Measurements from ENCODE around the gene QTRT2. TPM values are rescaled to one million over a fixed set of nuclear protein-coding genes. Genes with fewer than 3 reads are reported as not detected.

Gene QTRT2
- 27.1 and 56.9 TPM in 2 replicates for total RNA-seq (2014; rRNA removed; shearing (Covaris generic); ENCODE audit: low replicate concordance)

- Histone ChIP-seq H3K9me3 (ENCODE audit: low read length) (no peaks in the 10 kb centered on the region), H3K9ac (ENCODE audit: low read length) (peak within 1 kb of the TSS; percentile 78), H4K20me1 (ENCODE audit: insufficient read depth, low read depth, low read length) (no peaks in the 10 kb centered on the region), H3K4me3 (ENCODE audit: low read length) (peak within 1 kb of the TSS; percentile 91), H2AFZ (ENCODE audit: low read length) (peak within 1 kb of the TSS; percentile 69), H3K9me2 (replicated peaks; ENCODE audit: insufficient read depth, low read length) (no peaks in the 10 kb centered on the region), H3K36me3 (ENCODE audit: insufficient read depth, low read length) (peaks cover 11% of the 10 kb centered on the region; the same call in 1 of the 2 replicates), H3K79me2 (ENCODE audit: low read length) (peaks cover 48% of the 10 kb centered on the region), H3K27ac (ENCODE audit: low read length) (peak within 1 kb of the TSS; percentile 56), H3K4me1 (ENCODE audit: low read length) (peaks cover 35% of the 10 kb centered on the region), H3K27me3 (ENCODE audit: low read length) (no peaks in the 10 kb centered on the region), H3K4me2 (ENCODE audit: low read depth, low read length, poor library complexity, severe bottlenecking) (peak within 1 kb of the TSS; percentile 87)
- peak; percentile 100 for DNase-seq
These were observed at the start of gene QTRT2, which contains the start of gene CCDC191 for GRCh38 chr3:114056130-114057010. Gene QTRT2, plus strand, starts transcription at chr3:114056737. Its CDS starts 8,521 bp downstream, at chr3:114065258. Gene CCDC191, minus strand, starts transcription at chr3:114056526. Its CDS starts 60 bp downstream, at chr3:114056466.

- no peak for DNase-seq
- Histone ChIP-seq H4K20me1 (ENCODE audit: insufficient read depth, low read depth, low read length) (no peaks in the 10 kb centered on the region), H3K9me3 (ENCODE audit: low read length) (no peaks in the 10 kb centered on the region), H3K27me3 (ENCODE audit: low read length) (no peaks in the 10 kb centered on the region), H3K27ac (ENCODE audit: low read length) (no peak overlapping the region), H3K4me3 (ENCODE audit: low read length) (no peak overlapping the region), H3K9ac (ENCODE audit: low read length) (no peak overlapping the region), H3K36me3 (ENCODE audit: insufficient read depth, low read length) (no peaks in the 10 kb centered on the region), H3K4me2 (ENCODE audit: low read depth, low read length, poor library complexity, severe bottlenecking) (peak overlapping the region; percentile 8), H3K79me2 (ENCODE audit: low read length) (no peaks in the 10 kb centered on the region), H2AFZ (ENCODE audit: low read length) (peak overlapping the region; percentile 12; the same call in 1 of the 2 replicates), H3K4me1 (ENCODE audit: low read length) (peaks cover 43% of the 10 kb centered on the region), H3K9me2 (replicated peaks; ENCODE audit: insufficient read depth, low read length) (no peaks in the 10 kb centered on the region; the same call in 1 of the 2 replicates)
These were observed 45.3 kb upstream of the QTRT2 start for GRCh38 chr3:114011059-114011797.

- no peak for DNase-seq
- Histone ChIP-seq H3K9ac (ENCODE audit: low read length) (no peak overlapping the region), H3K27me3 (ENCODE audit: low read length) (no peaks in the 10 kb centered on the region)
These were observed 42.3 kb upstream of the QTRT2 start for GRCh38 chr3:114014211-114014610.

GRCh38 chr3:114019486-114019885 is 37.1 kb upstream of the QTRT2 start:
- Histone ChIP-seq H4K20me1 (ENCODE audit: insufficient read depth, low read depth, low read length) (no peaks in the 10 kb centered on the region), H3K79me2 (ENCODE audit: low read length) (no peaks in the 10 kb centered on the region), H3K4me2 (ENCODE audit: low read depth, low read length, poor library complexity, severe bottlenecking) (no peak overlapping the region), H3K4me3 (ENCODE audit: low read length) (no peak overlapping the region), H3K4me1 (ENCODE audit: low read length) (peaks cover 2% of the 10 kb centered on the region; the same call in 1 of the 2 replicates), H2AFZ (ENCODE audit: low read length) (no peak overlapping the region), H3K27me3 (ENCODE audit: low read length) (no peaks in the 10 kb centered on the region), H3K36me3 (ENCODE audit: insufficient read depth, low read length) (no peaks in the 10 kb centered on the region), H3K9ac (ENCODE audit: low read length) (no peak overlapping the region), H3K9me2 (replicated peaks; ENCODE audit: insufficient read depth, low read length) (no peaks in the 10 kb centered on the region), H3K9me3 (ENCODE audit: low read length) (no peaks in the 10 kb centered on the region), H3K27ac (ENCODE audit: low read length) (no peak overlapping the region)
- DNase-seq, result no peak

More at GRCh38 chr3:114014211-114014610, 42.3 kb upstream of the QTRT2 start:
- Histone ChIP-seq H3K9me2 (replicated peaks; ENCODE audit: insufficient read depth, low read length) (no peaks in the 10 kb centered on the region; the same call in 1 of the 2 replicates), H3K4me2 (ENCODE audit: low read depth, low read length, poor library complexity, severe bottlenecking) (no peak overlapping the region), H3K36me3 (ENCODE audit: insufficient read depth, low read length) (no peaks in the 10 kb centered on the region), H3K4me3 (ENCODE audit: low read length) (no peak overlapping the region), H3K79me2 (ENCODE audit: low read length) (no peaks in the 10 kb centered on the region), H3K9me3 (ENCODE audit: low read length) (no peaks in the 10 kb centered on the region), H3K27ac (ENCODE audit: low read length) (no peak overlapping the region), H4K20me1 (ENCODE audit: insufficient read depth, low read depth, low read length) (no peaks in the 10 kb centered on the region), H3K4me1 (ENCODE audit: low read length) (peaks cover 19% of the 10 kb centered on the region), H2AFZ (ENCODE audit: low read length) (no peak overlapping the region)

GRCh38 chr3:114020907-114021306 is 35.6 kb upstream of the QTRT2 start:
- Histone ChIP-seq H3K4me2 (ENCODE audit: low read depth, low read length, poor library complexity, severe bottlenecking) (no peak overlapping the region), H3K79me2 (ENCODE audit: low read length) (no peaks in the 10 kb centered on the region), H3K36me3 (ENCODE audit: insufficient read depth, low read length) (no peaks in the 10 kb centered on the region), H3K4me1 (ENCODE audit: low read length) (peaks cover 4% of the 10 kb centered on the region), H3K9me2 (replicated peaks; ENCODE audit: insufficient read depth, low read length) (no peaks in the 10 kb centered on the region), H3K27me3 (ENCODE audit: low read length) (no peaks in the 10 kb centered on the region), H4K20me1 (ENCODE audit: insufficient read depth, low read depth, low read length) (no peaks in the 10 kb centered on the region), H3K9ac (ENCODE audit: low read length) (no peak overlapping the region), H3K27ac (ENCODE audit: low read length) (no peak overlapping the region), H3K9me3 (ENCODE audit: low read length) (no peaks in the 10 kb centered on the region), H3K4me3 (ENCODE audit: low read length) (no peak overlapping the region), H2AFZ (ENCODE audit: low read length) (no peak overlapping the region)
- no peak for DNase-seq

- Histone ChIP-seq H3K4me1 (ENCODE audit: low read length) (peaks cover 8% of the 10 kb centered on the region), H4K20me1 (ENCODE audit: insufficient read depth, low read depth, low read length) (no peaks in the 10 kb centered on the region), H2AFZ (ENCODE audit: low read length) (no peak overlapping the region), H3K9ac (ENCODE audit: low read length) (no peak overlapping the region), H3K27ac (ENCODE audit: low read length) (no peak overlapping the region), H3K79me2 (ENCODE audit: low read length) (no peaks in the 10 kb centered on the region), H3K27me3 (ENCODE audit: low read length) (no peaks in the 10 kb centered on the region), H3K36me3 (ENCODE audit: insufficient read depth, low read length) (no peaks in the 10 kb centered on the region), H3K9me3 (ENCODE audit: low read length) (no peaks in the 10 kb centered on the region), H3K9me2 (replicated peaks; ENCODE audit: insufficient read depth, low read length) (no peaks in the 10 kb centered on the region), H3K4me2 (ENCODE audit: low read depth, low read length, poor library complexity, severe bottlenecking) (no peak overlapping the region), H3K4me3 (ENCODE audit: low read length) (no peak overlapping the region)
- DNase-seq, result no peak
These were observed 34.3 kb upstream of the QTRT2 start for GRCh38 chr3:114022145-114022802.

- Histone ChIP-seq H2AFZ (ENCODE audit: low read length) (no peak overlapping the region), H3K9me3 (ENCODE audit: low read length) (no peaks in the 10 kb centered on the region), H3K36me3 (ENCODE audit: insufficient read depth, low read length) (no peaks in the 10 kb centered on the region), H3K4me1 (ENCODE audit: low read length) (peaks cover 8% of the 10 kb centered on the region), H3K79me2 (ENCODE audit: low read length) (no peaks in the 10 kb centered on the region), H3K9me2 (replicated peaks; ENCODE audit: insufficient read depth, low read length) (no peaks in the 10 kb centered on the region), H3K4me2 (ENCODE audit: low read depth, low read length, poor library complexity, severe bottlenecking) (no peak overlapping the region), H4K20me1 (ENCODE audit: insufficient read depth, low read depth, low read length) (no peaks in the 10 kb centered on the region), H3K27ac (ENCODE audit: low read length) (no peak overlapping the region), H3K27me3 (ENCODE audit: low read length) (no peaks in the 10 kb centered on the region), H3K4me3 (ENCODE audit: low read length) (no peak overlapping the region), H3K9ac (ENCODE audit: low read length) (no peak overlapping the region)
- no peak for DNase-seq
These were observed 31.1 kb upstream of the QTRT2 start for GRCh38 chr3:114025451-114025850.

Data from Karpas-422 (cell line).